Progenitor cell of endocrine pancreas (in vitro differentiated cells): ENCODE measurements around the gene NCKAP5. TPM values are rescaled to one million over a fixed set of nuclear protein-coding genes. Genes with fewer than 3 reads are reported as not detected.

Source experiments
- DNase-seq: peaks from one replicate; pipeline ENCODE4 v3.0.0; 2021; ENCODE audit warnings: low spot score; ENCODE audit not compliant: unreplicated experiment
- H3K27ac Mint-ChIP-seq: 2 replicates; pipeline ENCODE4 v1.8.0; 2021; ENCODE audit warnings: mild to moderate bottlenecking, moderate library complexity, mixed read lengths
- H3K27me3 Mint-ChIP-seq: 2 replicates; pipeline ENCODE4 v1.8.0; 2021; ENCODE audit warnings: mixed read lengths
- H3K36me3 Mint-ChIP-seq: 2 replicates; pipeline ENCODE4 v1.8.0; 2022; ENCODE audit warnings: mixed read lengths; ENCODE audit not compliant: insufficient read depth
- H3K4me1 Mint-ChIP-seq: 2 replicates; pipeline ENCODE4 v1.8.0; 2021; ENCODE audit warnings: low read depth, mixed read lengths
- H3K4me3 Mint-ChIP-seq: 2 replicates; pipeline ENCODE4 v1.8.0; 2021; ENCODE audit warnings: low read depth, mild to moderate bottlenecking, moderate library complexity, mixed read lengths
- H3K9me3 Mint-ChIP-seq: 2 replicates; pipeline ENCODE4 v1.8.0; 2021; ENCODE audit warnings: low read depth, mixed read lengths
- CTCF ChIP-seq: fragments of 200-600 bp; sonication (generic); IDR thresholded peaks from one replicate; pipeline ENCODE4 v1.5.0; 2021; ENCODE audit warnings: antibody characterized with exemption, mild to moderate bottlenecking; ENCODE audit not compliant: unreplicated experiment
- total RNA-seq: library from RNA; stranded (reverse); gene quantifications from 2 replicates; pipeline ENCODE4 v1.2.1, GENCODE V29; 2021

The NCKAP5 gene
- total RNA-seq, 1 donor from 2014 or later: 1.7 TPM

GRCh38 chr2:132977812-132978529 is 590.3 kb downstream of the NCKAP5 start:
- H3K9me3 Mint-ChIP-seq: peaks cover 4% of the 10 kb centered on the region

GRCh38 chr2:132975193-132976105 is 592.8 kb downstream of the NCKAP5 start:
- Mint-ChIP-seq H3K27ac (no peak overlapping the region), H3K4me1 (peaks cover 6% of the 10 kb centered on the region), H3K9me3 (peaks cover 3% of the 10 kb centered on the region), H3K36me3 (no peaks in the 10 kb centered on the region), H3K27me3 (peaks cover 2% of the 10 kb centered on the region), H3K4me3 (no peak overlapping the region)
- TF ChIP-seq CTCF: no peak
- no peak for DNase-seq

More at GRCh38 chr2:132977812-132978529, 590.3 kb downstream of the NCKAP5 start:
- Mint-ChIP-seq H3K27me3 (peaks cover 2% of the 10 kb centered on the region), H3K36me3 (no peaks in the 10 kb centered on the region), H3K27ac (no peak overlapping the region), H3K4me1 (peaks cover 3% of the 10 kb centered on the region), H3K4me3 (no peak overlapping the region)
- TF ChIP-seq CTCF: no peak
- DNase-seq: no peak

GRCh38 chr2:132974467-132975095 is 593.7 kb downstream of the NCKAP5 start:
- TF ChIP-seq CTCF: no peak
- Mint-ChIP-seq H3K27me3 (peaks cover 2% of the 10 kb centered on the region), H3K4me1 (peaks cover 9% of the 10 kb centered on the region), H3K27ac (no peak overlapping the region), H3K36me3 (no peaks in the 10 kb centered on the region), H3K9me3 (peaks cover 3% of the 10 kb centered on the region), H3K4me3 (no peak overlapping the region)
- no peak for DNase-seq

- no peak overlapping the region for H3K4me3 Mint-ChIP-seq
- H3K27ac Mint-ChIP-seq: no peak overlapping the region
- H3K9me3 Mint-ChIP-seq: peaks cover 7% of the 10 kb centered on the region
- H3K4me1 Mint-ChIP-seq: peaks cover 9% of the 10 kb centered on the region
- no peak for DNase-seq
- TF ChIP-seq CTCF: no peak
- no peaks in the 10 kb centered on the region for H3K36me3 Mint-ChIP-seq
- peaks cover 6% of the 10 kb centered on the region for H3K27me3 Mint-ChIP-seq
Measured at GRCh38 chr2:132971310-132972061, 596.8 kb downstream of the NCKAP5 start.
